Calu3 (cell line): ENCODE data around the gene TTC39C. TPM values are rescaled to one million over a fixed set of nuclear protein-coding genes. Genes with fewer than 3 reads are reported as not detected.

ENCODE experiments used
- BruUV-seq: library from RNA; stranded (reverse); fragments of 400-500 nt; replicated peaks from 2 replicates; lab custom pipeline; 2021; lab: Mats Ljungman, UMichigan
- CTCF ChIA-PET: fragments of 300-600 bp; sonication (Branson Sonifier 250); formaldehyde crosslinking; loops from one replicate; lab custom pipeline; 2022; ENCODE audit warnings: antibody characterized with exemption; lab: Charles Lee
- DNase-seq: peaks from one replicate; pipeline ENCODE4 v3.0.0; 2022
- H3K27ac Mint-ChIP-seq: one replicate; pipeline ENCODE4 v1.8.0; 2022; ENCODE audit warnings: mixed read lengths; ENCODE audit not compliant: unreplicated experiment
- H3K27me3 Mint-ChIP-seq: one replicate; pipeline ENCODE4 v1.8.0; 2022; ENCODE audit warnings: mixed read lengths; ENCODE audit not compliant: unreplicated experiment
- H3K36me3 Mint-ChIP-seq: one replicate; pipeline ENCODE4 v1.8.0; 2022; ENCODE audit warnings: mild to moderate bottlenecking, moderate library complexity, mixed read lengths; ENCODE audit not compliant: insufficient read depth, unreplicated experiment
- H3K4me1 Mint-ChIP-seq: one replicate; pipeline ENCODE4 v1.8.0; 2022; ENCODE audit warnings: mild to moderate bottlenecking, low read depth, mixed read lengths; ENCODE audit not compliant: unreplicated experiment
- H3K4me3 Mint-ChIP-seq: one replicate; pipeline ENCODE4 v1.8.0; 2022; ENCODE audit warnings: mild to moderate bottlenecking, low read depth, moderate library complexity, mixed read lengths; ENCODE audit not compliant: unreplicated experiment
- H3K9me3 Mint-ChIP-seq: one replicate; pipeline ENCODE4 v1.8.0; 2022; ENCODE audit warnings: low read depth, mixed read lengths; ENCODE audit not compliant: unreplicated experiment
- intact Hi-C: fragments of 100-400 bp; cut with micrococcal nuclease; formaldehyde crosslinking; loops from one replicate; pipeline ENCODE4 v1.10.0; 2022; ENCODE audit not compliant: unreplicated experiment
- total RNA-seq: library from RNA; stranded (reverse); gene quantifications from 2 replicates; pipeline ENCODE4 v1.2.3, GENCODE V29; 2022
- TF ChIP-seq, protein P1 (sequence below): fragments of 200-600 bp; IDR thresholded peaks from one replicate; pipeline ENCODE4 v1.8.0; 2022; ENCODE audit warnings: antibody characterized with exemption; ENCODE audit not compliant: unreplicated experiment

TTC39C gene
- total RNA-seq, 1 experiment from 2014 or later: 26.8 TPM

DNA sequence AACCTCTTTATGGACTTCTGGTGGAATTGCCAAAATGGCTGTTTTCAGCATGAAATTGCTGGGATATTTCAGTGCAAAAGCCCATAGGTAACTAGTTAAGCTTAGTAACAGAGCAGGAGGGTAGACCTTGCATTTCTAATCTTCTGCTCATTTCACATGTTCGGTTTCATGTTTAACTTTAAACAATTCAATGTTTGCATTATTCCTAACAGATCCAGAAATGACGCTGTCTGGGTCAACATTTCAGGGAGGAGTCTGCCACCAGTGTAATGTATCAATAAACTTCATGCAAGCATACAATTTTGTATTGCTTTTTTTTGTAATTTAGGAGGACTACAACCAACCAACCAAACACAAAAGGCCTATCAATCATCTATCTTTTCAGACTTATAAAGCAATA, 146.8 kb downstream of the TTC39C start:
- DNase-seq: no peak
- BruUV-seq: no TSS peak
- TF ChIP-seq, protein P1, sequence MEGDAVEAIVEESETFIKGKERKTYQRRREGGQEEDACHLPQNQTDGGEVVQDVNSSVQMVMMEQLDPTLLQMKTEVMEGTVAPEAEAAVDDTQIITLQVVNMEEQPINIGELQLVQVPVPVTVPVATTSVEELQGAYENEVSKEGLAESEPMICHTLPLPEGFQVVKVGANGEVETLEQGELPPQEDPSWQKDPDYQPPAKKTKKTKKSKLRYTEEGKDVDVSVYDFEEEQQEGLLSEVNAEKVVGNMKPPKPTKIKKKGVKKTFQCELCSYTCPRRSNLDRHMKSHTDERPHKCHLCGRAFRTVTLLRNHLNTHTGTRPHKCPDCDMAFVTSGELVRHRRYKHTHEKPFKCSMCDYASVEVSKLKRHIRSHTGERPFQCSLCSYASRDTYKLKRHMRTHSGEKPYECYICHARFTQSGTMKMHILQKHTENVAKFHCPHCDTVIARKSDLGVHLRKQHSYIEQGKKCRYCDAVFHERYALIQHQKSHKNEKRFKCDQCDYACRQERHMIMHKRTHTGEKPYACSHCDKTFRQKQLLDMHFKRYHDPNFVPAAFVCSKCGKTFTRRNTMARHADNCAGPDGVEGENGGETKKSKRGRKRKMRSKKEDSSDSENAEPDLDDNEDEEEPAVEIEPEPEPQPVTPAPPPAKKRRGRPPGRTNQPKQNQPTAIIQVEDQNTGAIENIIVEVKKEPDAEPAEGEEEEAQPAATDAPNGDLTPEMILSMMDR: no peak
- no peaks in the 10 kb centered on the region for H3K27me3 Mint-ChIP-seq
- no peak overlapping the region for H3K27ac Mint-ChIP-seq
- peaks cover 9% of the 10 kb centered on the region for H3K4me1 Mint-ChIP-seq
- peaks cover 14% of the 10 kb centered on the region for H3K36me3 Mint-ChIP-seq
- CTCF ChIA-PET: no interaction called here
- H3K4me3 Mint-ChIP-seq: no peak overlapping the region
- H3K9me3 Mint-ChIP-seq: no peaks in the 10 kb centered on the region
- intact Hi-C loops: no loop called here

DNA sequence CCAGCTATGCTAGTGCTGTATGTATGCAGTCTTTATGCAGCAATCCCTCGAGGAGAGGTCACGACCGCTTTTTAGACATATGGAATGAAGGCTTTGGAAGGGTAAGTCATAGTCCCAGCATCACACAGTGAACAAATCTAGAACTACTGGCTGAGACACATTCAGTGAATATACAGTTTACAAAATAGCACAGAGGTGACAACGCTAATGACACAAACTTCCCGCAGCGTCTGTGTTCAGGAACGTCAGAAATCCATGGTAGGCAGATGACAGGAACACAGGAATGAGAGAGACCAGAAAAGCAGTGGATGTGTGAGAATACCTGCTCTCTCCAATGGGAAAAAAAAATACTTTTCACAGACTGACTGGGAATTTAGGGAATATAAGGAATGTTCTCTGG, 153.9 kb downstream of the TTC39C start:
- CTCF ChIA-PET: no interaction called here
- H3K27ac Mint-ChIP-seq: no peak overlapping the region
- TF ChIP-seq, protein P1: no peak
- no peak for DNase-seq
- no peaks in the 10 kb centered on the region for H3K9me3 Mint-ChIP-seq
- no peaks in the 10 kb centered on the region for H3K4me1 Mint-ChIP-seq
- no peaks in the 10 kb centered on the region for H3K27me3 Mint-ChIP-seq
- H3K36me3 Mint-ChIP-seq: peaks cover 9% of the 10 kb centered on the region
- BruUV-seq: no TSS peak
- intact Hi-C loops: no loop called here
- H3K4me3 Mint-ChIP-seq: no peak overlapping the region

DNA sequence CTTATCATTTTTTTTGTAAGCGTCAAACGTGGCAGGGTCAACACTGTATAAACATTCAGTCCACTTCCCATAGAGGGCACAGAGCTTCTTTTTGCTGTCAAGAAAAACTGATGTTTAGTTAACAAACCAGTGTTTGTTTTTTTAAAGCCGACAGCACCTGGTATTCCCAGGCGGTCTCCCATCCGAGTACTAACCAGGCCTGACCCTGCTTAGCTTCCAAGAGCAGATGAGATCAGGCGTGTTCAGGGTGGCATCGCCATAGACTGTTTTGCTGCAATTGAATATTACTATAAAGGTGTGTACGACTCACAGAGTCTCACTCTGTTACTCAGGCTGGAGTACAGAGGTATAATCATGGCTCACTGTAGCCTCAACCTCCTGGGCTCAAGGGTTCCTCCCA, 155.8 kb downstream of the TTC39C start:
- TF ChIP-seq, protein P1: no peak
- CTCF ChIA-PET: no interaction called here
- Mint-ChIP-seq H3K9me3 (no peaks in the 10 kb centered on the region), H3K27ac (no peak overlapping the region), H3K4me3 (no peak overlapping the region), H3K4me1 (no peaks in the 10 kb centered on the region), H3K36me3 (no peaks in the 10 kb centered on the region), H3K27me3 (no peaks in the 10 kb centered on the region)
- DNase-seq: no peak
- intact Hi-C loops: loop anchor here (10.0 kb wide), 1 partner anchor 144 kb away; no protein-coding TSS in a partner anchor
- BruUV-seq: no TSS peak

DNA sequence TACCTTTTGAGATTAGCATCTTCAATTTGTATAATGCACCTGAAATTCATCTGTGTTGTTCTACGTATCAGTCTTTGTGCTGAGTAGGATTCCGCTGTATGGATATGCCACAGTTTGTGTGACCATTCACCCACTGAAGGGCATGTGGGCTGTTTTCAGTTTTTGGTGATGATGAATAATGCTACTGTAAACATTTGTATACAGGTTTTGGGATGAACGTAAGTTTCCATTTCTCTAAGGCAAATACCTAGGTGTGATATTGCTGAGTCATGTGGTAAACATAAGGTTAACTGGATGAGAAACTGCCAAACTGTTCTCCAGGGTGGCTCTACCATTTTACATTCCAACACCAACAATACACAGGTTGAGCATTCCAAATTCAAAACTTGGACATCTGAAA, 159.4 kb downstream of the TTC39C start:
- TF ChIP-seq, protein P1: no peak
- H3K9me3 Mint-ChIP-seq: no peaks in the 10 kb centered on the region
- intact Hi-C loops: loop anchor here (10.0 kb wide), 1 partner anchor 141 kb away; no protein-coding TSS in a partner anchor
- H3K27me3 Mint-ChIP-seq: no peaks in the 10 kb centered on the region
- no peak overlapping the region for H3K27ac Mint-ChIP-seq
- no peak for DNase-seq
- CTCF ChIA-PET: no interaction called here
- H3K36me3 Mint-ChIP-seq: no peaks in the 10 kb centered on the region
- BruUV-seq: no TSS peak
- no peak overlapping the region for H3K4me3 Mint-ChIP-seq
- H3K4me1 Mint-ChIP-seq: no peaks in the 10 kb centered on the region
